ENCODE measurements around the gene IRF2BP1. TPM values are rescaled to one million over a fixed set of nuclear protein-coding genes. Genes with fewer than 3 reads are reported as not detected.
"Not testable (repeated sequence)": the region's sequence is repeated elsewhere in the genome, so short reads cannot be mapped to it uniquely, and the experiment has no call there.

IRF2BP1 gene
- total RNA-seq, 1 experiment from 2014 or later = 36.9 TPM

- no peaks in the 10 kb centered on the region for H3K27me3 Mint-ChIP-seq (ENCODE audit: unreplicated experiment)
- no peak overlapping the region for H3K4me3 Mint-ChIP-seq (ENCODE audit: low read depth, unreplicated experiment)
- no peak overlapping the region for H3K27ac Mint-ChIP-seq (ENCODE audit: unreplicated experiment)
- DNase-seq = no peak
- no peaks in the 10 kb centered on the region for H3K4me1 Mint-ChIP-seq (ENCODE audit: low read depth, unreplicated experiment)
- intact Hi-C loops (cut with micrococcal nuclease; ENCODE audit: unreplicated experiment) = no loop called here
- H3K9me3 Mint-ChIP-seq (ENCODE audit: low read depth, unreplicated experiment) = no peaks in the 10 kb centered on the region
- no peak for TF ChIP-seq CTCF (IDR thresholded peaks at IDR 0.05; ENCODE audit: unreplicated experiment)
- BruUV-seq (replicated peaks) = no TSS peak
- peaks cover 34% of the 10 kb centered on the region for H3K36me3 Mint-ChIP-seq (ENCODE audit: insufficient read depth, unreplicated experiment)
- CTCF ChIA-PET = no interaction called here
Measured at GRCh38 chr19:45897261-45897812, 11.4 kb upstream of the IRF2BP1 start.

GRCh38 chr19:45895983-45896599 lies 10.2 kb upstream of the IRF2BP1 start:
- intact Hi-C loops (cut with micrococcal nuclease; ENCODE audit: unreplicated experiment); H3K9me3 Mint-ChIP-seq (ENCODE audit: low read depth, unreplicated experiment); DNase-seq; H3K4me1 Mint-ChIP-seq (ENCODE audit: low read depth, unreplicated experiment); H3K27ac Mint-ChIP-seq (ENCODE audit: unreplicated experiment); H3K4me3 Mint-ChIP-seq (ENCODE audit: low read depth, unreplicated experiment); BruUV-seq (replicated peaks); H3K27me3 Mint-ChIP-seq (ENCODE audit: unreplicated experiment): not testable (repeated sequence)
- CTCF ChIA-PET = interaction anchor here (1.1 kb wide), 1 partner anchor 32 kb away, joined by 3 read pairs; the partner anchor contains the start of gene FOXA3
- H3K36me3 Mint-ChIP-seq (ENCODE audit: insufficient read depth, unreplicated experiment) = peaks cover 25% of the 10 kb centered on the region

- intact Hi-C loops (cut with micrococcal nuclease; ENCODE audit: unreplicated experiment) = no loop called here
- CTCF ChIA-PET = interaction anchor here (1.1 kb wide), 1 partner anchor 32 kb away, joined by 3 read pairs; the partner anchor contains the start of gene FOXA3
- Mint-ChIP-seq H3K9me3 (ENCODE audit: low read depth, unreplicated experiment) (no peaks in the 10 kb centered on the region), H3K4me1 (ENCODE audit: low read depth, unreplicated experiment) (no peaks in the 10 kb centered on the region), H3K27me3 (ENCODE audit: unreplicated experiment) (no peaks in the 10 kb centered on the region), H3K4me3 (ENCODE audit: low read depth, unreplicated experiment) (no peak overlapping the region), H3K27ac (ENCODE audit: unreplicated experiment) (no peak overlapping the region), H3K36me3 (ENCODE audit: insufficient read depth, unreplicated experiment) (peaks cover 20% of the 10 kb centered on the region)
- DNase-seq = no peak
- TF ChIP-seq CTCF (IDR thresholded peaks at IDR 0.05; ENCODE audit: unreplicated experiment) = no peak
- BruUV-seq (replicated peaks) = no TSS peak
Measured at GRCh38 chr19:45895519-45895972, 9.6 kb upstream of the IRF2BP1 start.

- BruUV-seq (replicated peaks) = no TSS peak
- Mint-ChIP-seq H3K9me3 (ENCODE audit: low read depth, unreplicated experiment) (no peaks in the 10 kb centered on the region), H3K27ac (ENCODE audit: unreplicated experiment) (no peak overlapping the region), H3K36me3 (ENCODE audit: insufficient read depth, unreplicated experiment) (peaks cover 28% of the 10 kb centered on the region), H3K4me3 (ENCODE audit: low read depth, unreplicated experiment) (no peak overlapping the region), H3K27me3 (ENCODE audit: unreplicated experiment) (no peaks in the 10 kb centered on the region), H3K4me1 (ENCODE audit: low read depth, unreplicated experiment) (no peaks in the 10 kb centered on the region)
- no peak for TF ChIP-seq CTCF (IDR thresholded peaks at IDR 0.05; ENCODE audit: unreplicated experiment)
- DNase-seq = no peak
- intact Hi-C loops (cut with micrococcal nuclease; ENCODE audit: unreplicated experiment) = no loop called here
- CTCF ChIA-PET = no interaction called here
Measured at GRCh38 chr19:45890877-45891276, 4.9 kb upstream of the IRF2BP1 start.
